GM18499 (cell line): ENCODE measurements around the gene RSRC2.
"Not testable (repeated sequence)": the region's sequence is repeated elsewhere in the genome, so short reads cannot be mapped to it uniquely, and the experiment has no call there.

ENCODE experiments used
- ATAC-seq: cut with Tn5 transposase; IDR thresholded peaks from one replicate; pipeline ENCODE4 v1.9.1; 2021; ENCODE audit warnings: moderate number of reproducible peaks; ENCODE audit not compliant: insufficient read depth, unreplicated experiment

RSRC2 gene

GRCh38 chr12:122526683-122527477, at the start of gene RSRC2, which contains the start of gene KNTC1:
RSRC2 (minus strand) TSS chr12:122526936; CDS start chr12:122526853, 83 bp downstream.
KNTC1 (plus strand) TSS chr12:122527249; CDS start chr12:122530064, 2,815 bp downstream.
- peak; percentile 82 for ATAC-seq

DNA sequence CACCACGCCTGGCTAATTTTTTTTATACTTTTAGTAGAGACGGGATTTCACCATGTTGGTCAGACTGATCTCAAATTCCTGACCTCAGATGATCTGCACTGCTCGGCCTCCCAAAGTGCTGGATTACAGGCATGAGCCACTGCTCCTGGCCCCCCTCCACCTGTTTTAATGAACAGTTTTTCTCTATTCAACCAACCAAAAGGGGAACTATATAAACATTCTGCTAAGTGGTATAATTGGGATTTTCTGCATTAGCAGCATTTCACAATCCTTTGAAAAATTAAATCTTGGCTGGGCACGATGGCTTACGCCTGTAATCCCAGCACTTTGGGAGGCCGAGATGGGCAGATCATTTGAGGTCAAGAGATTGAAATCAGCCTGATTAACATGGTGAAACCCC, 45.1 kb upstream of the RSRC2 start:
- no peak for ATAC-seq

GRCh38 chr12:122570006-122570405, 43.3 kb upstream of the RSRC2 start:
- ATAC-seq, result not testable (repeated sequence)

DNA sequence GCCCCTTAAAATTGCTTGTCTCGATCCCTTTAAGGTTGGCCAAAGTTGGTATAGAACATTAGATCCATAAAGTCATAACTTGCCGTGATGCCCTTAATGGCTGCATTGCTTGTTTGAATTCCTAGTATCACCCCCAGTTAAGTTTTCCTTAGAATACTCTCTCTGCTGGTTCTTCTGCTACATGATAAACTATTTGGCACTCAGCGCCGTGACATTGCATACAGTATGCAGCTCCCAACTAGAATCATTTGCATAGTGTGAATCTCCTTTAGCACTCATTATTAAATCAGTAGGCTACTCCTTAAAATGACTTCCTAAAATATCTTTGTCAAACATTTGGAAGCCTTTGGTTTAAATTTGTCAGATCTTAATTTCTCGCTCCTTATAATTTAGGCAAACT, 42.6 kb upstream of the RSRC2 start:
- ATAC-seq, result no peak

DNA sequence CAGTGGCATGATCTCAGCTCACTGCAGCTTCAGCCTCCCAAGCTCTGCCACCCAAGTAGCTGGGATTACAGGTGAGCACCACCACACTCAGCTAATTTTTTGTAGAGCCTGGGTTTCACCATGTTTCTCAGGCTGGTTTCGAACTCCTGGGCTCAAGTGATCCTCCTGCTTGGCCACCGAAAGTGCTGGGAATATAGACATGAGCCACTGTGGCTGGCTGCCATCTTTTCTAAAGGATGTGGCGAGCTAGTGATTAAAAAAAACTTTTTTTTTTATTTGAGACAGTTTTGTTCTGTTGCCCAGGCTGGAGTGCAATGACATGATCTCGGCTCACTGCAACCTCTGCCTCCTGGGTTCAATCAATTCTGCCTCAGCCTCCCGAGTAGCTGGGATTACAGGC, 40.1 kb upstream of the RSRC2 start:
- ATAC-seq, result not testable (repeated sequence)

DNA sequence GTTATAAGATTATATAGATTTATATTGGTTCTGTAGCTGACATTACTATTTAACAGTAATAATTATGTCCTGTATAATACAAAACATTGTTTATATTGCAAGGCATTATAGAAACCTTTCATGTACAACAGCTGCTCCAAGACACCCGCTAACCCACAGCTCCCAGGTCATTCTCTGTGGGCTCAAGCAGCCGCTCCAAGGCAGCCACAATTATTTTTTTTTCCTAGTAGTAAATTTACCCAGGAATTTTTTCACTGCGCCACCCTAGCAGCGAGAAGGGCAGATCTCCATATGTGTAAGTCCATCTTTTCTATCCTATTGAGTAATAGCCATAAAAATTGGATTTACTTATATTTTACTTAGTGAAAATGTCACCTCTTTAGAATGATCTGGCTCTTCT, 36.6 kb upstream of the RSRC2 start:
- ATAC-seq, result no peak

GRCh38 chr12:122560138-122560537, 33.4 kb upstream of the RSRC2 start:
- ATAC-seq, result no peak

DNA sequence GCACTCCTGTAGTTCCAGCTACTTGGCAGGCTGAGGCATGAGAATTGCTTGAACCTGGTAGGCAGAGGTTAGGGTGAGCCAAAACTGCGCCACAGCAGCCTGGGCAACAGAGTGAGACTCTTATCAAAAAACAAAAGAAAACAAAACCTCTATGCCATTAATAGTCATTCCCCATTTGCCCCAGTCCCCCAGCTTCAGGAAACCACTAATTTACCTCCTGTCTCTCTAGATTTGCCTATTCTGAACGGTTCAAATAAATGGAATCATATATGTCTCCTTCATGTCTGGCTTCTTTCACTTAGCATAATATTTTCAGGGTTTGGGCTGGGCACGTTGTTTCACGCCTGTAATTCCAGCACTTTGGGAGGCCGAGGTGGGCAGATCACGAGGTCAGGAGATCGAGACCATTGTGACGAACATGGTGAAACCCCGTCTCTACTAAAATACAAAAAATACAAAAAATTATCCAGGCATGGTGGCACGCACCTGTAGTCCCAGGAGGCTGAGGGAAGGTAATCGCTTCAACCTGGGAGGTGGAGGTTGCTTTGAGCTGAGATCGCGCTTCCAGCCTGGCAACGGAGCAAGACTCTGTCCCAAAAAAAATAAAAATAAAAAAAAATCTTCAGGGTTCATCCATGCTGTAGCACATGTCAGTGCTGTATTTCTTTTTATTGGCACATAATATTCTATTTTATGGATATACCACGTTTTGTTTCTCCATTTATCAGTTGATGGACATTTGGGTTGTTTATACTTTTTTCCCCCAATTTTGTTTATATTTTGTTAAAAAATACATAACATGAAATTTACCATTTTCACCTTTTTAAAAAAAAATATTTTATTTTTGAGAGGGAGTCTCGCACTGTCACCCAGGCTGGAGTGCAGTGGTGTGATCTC, 32.3 kb upstream of the RSRC2 start:
- no peak for ATAC-seq

DNA sequence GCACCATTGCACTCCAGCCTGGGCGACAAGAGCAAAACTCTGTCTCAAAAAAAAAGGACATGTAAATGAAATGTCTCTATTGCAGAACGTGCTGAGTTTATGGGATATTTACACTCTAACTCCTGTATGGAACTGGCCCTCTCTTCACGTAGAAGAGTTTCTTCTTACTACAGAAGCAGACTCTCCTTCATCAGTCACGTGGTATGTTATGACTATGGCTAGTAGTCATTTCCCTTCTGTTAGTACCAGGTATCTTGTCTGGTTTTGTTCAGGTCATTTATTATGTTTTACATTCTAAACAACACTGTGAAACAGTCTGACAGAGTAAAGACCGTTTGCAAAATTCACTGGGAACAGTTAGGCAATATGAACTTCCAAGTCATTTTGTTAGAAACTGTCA, 20.6 kb upstream of the RSRC2 start:
- no peak for ATAC-seq

GRCh38 chr12:122545855-122546254, 19.1 kb upstream of the RSRC2 start:
- no peak for ATAC-seq

DNA sequence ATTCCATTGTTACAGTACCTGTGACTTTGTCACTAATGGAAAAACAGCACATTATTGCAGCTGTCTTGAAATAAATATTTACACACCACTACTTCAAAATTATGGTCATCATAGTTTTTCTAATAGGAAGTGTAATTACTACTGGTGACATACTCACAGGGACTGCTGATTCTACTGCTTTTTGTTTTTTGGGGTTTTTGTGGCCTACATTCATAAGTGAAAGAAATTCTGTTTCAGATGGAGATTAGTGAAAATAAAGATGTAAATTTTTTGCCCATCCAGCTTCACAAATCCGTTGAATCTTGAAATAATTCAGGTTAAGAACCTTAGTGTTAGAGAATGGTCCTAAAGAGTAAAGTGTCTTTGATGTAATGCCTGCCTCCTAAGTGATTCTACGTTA, 17.8 kb upstream of the RSRC2 start:
- ATAC-seq, result no peak

DNA sequence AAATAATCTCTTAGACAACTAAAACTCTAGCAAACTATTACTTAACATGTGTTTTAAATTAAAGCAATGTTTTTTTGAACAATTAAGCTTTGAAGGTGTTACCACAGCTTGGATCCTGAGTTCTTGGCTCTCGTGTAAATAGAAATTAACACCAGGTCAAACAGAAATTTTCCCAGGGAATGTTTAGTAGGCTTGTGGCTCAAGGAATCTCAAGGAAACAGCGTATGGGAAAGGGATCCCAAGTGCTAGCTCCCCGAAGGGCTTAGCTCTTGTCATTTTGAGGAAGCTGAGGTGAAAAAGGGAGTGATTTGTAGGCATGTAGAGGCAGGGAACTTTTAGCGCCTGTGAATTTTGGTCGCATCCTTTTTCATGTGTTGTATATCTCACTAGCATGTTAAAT, 11.8 kb upstream of the RSRC2 start:
- no peak for ATAC-seq

DNA sequence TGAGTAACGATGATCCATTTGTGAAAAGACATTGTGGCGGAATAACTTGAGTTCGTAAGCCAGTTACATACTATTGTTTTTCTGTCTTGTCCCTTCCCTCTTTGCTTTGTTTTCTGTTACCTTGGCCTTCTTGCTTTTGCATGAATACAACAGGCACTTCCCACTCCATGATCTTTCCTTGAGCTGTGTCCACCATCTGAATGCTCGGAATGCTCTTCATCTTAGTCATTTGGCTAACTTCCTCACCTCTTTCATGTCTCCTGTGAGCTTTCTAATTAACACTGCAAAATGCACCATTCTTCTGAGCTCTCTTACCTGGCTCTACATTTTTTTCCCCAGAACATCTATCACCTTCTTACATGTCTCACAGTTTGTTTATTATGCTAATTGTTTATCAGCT, 10.3 kb upstream of the RSRC2 start:
- no peak for ATAC-seq

- ATAC-seq, result no peak
Observed at GRCh38 chr12:122533856-122534255, 7.1 kb upstream of the RSRC2 start.

GRCh38 chr12:122528992-122529391, 2.3 kb upstream of the RSRC2 start:
- no peak for ATAC-seq

DNA sequence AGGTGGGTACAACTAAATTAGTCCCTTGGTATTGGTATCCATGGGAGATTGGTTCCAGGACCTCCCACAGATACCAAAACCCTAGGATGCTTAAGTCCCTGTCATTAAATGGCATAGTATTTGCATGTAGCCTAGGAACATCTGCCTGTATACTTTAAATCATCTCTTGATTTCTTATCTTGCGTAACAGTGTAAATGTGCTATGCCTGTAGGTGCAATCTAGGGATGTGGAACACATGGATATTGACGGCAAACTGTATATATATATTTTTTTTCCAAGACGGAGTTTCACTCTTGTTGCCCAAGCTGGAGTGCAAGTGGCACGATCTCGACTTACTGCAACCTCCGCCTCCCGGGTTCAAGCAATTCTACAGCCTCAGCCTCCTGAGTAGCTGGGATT, 1.8 kb upstream of the RSRC2 start:
- ATAC-seq, result no peak

DNA sequence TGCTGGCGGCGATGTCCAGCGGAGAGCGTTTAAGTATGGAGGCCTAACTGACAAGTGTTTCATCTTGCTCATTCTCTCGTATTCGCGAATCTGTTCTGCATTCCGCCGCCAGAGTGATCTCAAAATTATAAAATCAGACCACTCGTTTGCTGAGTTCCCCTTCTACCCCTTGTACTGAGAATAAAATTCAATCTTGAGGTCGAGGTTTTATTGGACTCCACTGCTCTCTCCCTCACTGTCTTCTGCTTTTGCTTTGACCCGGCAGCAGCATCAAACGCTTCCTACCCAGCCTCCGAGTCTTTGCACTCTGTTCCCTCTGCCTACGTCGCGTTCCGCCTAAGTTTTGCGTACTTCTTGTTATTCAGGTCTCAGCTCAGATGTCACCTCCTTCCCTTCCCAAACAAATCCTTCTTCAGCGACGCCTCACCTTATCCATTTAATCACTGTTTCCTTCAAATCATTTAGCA, 775 bp upstream of the RSRC2 start:
- no peak for ATAC-seq

DNA sequence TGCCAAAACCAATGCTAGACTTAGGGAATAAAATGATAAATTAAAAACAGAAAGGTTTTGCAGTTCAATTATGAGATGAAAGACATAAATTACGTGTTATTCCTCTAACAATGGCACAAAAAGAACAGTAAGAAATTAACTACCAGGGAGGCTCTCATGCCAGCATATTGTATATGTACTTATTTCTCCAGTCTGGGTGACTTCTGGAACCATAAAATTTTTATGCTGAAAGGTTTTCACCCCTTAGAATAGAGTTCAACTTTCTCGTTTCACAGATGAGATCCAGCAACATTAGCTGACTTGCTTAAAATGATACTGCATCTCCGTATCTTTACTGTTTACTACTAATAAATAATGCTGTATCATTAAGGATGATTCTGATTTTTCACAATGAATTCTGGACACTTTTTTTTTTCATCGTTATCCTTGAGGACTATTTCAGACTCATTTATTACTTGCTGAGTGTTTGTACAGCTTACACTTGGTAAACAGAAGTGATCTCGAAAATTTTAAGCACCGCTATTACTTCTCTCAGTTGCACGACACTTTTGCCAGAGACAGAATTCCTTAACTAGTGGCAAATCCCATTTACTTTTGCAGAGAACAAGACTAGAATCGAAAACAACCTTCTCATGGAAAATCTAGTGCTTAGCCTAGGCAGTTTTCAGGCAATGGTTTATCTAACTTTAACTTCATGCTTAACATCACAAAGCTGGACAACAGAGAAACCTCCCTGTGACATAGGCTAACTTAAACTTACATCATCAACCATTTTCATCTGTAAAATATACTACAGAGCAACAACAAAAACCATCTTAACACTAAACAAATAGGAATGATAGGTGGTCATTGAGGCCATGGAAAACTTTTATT, 2.7 kb downstream of the RSRC2 start:
- no peak for ATAC-seq

GRCh38 chr12:122523280-122523679, 3.5 kb downstream of the RSRC2 start:
- no peak for ATAC-seq

- no peak for ATAC-seq
Observed at GRCh38 chr12:122520676-122521075, 6.1 kb downstream of the RSRC2 start.
